Measurements from ENCODE around the gene HSFX4.
"Not testable (repeated sequence)": the region's sequence is repeated elsewhere in the genome, so short reads cannot be mapped to it uniquely, and the experiment has no call there.

Gene HSFX4

GRCh38 chrX:149929400-149929799 lies at the start of gene HSFX4:
Gene HSFX4 (plus strand): TSS chrX:149929573. CDS start chrX:149929645, 72 bp downstream.
- not testable (repeated sequence) for H3K79me2 ChIP-seq (ENCODE audit: insufficient read depth, low read length); H3K27ac ChIP-seq (ENCODE audit: low read length); H3K9me3 ChIP-seq (ENCODE audit: insufficient read depth, low read length, severe bottlenecking); H2AFZ ChIP-seq (ENCODE audit: low read depth, low read length); H3K4me3 ChIP-seq (ENCODE audit: low read depth in 1 of 2, low read length in 2 of 2); H3K4me2 ChIP-seq (ENCODE audit: insufficient read depth, low read length); H3K27me3 ChIP-seq (ENCODE audit: insufficient read depth, low read length, poor library complexity); H4K20me1 ChIP-seq (ENCODE audit: insufficient read depth, low read length); H3K9ac ChIP-seq (ENCODE audit: low read depth, low read length); H3K36me3 ChIP-seq (ENCODE audit: insufficient read depth, low read length); DNase-seq; H3K4me1 ChIP-seq (ENCODE audit: insufficient read depth, low read length); ATAC-seq (ENCODE audit: insufficient read depth, low read depth)

- ATAC-seq (ENCODE audit: insufficient read depth, low read depth) (no peak; the same call in 2 of the 3 replicates), DNase-seq (no peak)
- TF ChIP-seq EZH2 (IDR thresholded peaks at IDR 0.05; ENCODE audit: borderline replicate concordance, low read depth, low read length, severe bottlenecking) (no peak), CTCF (IDR thresholded peaks at IDR 0.05; ENCODE audit: borderline replicate concordance, extremely low read depth, low read length, poor library complexity, severe bottlenecking) (peak; percentile 20)
- H3K4me1 ChIP-seq (ENCODE audit: insufficient read depth, low read length), result no peaks in the 10 kb centered on the region
- no peak within 1 kb of the TSS for H2AFZ ChIP-seq (ENCODE audit: low read depth, low read length)
- H3K4me2 ChIP-seq (ENCODE audit: insufficient read depth, low read length), result no peak within 1 kb of the TSS
- no peaks in the 10 kb centered on the region for H4K20me1 ChIP-seq (ENCODE audit: insufficient read depth, low read length)
- no peak within 1 kb of the TSS for H3K27ac ChIP-seq (ENCODE audit: low read length)
- no peaks in the 10 kb centered on the region for H3K9me3 ChIP-seq (ENCODE audit: insufficient read depth, low read length, severe bottlenecking)
- no peak within 1 kb of the TSS for H3K9ac ChIP-seq (ENCODE audit: low read depth, low read length)
- no peaks in the 10 kb centered on the region for H3K79me2 ChIP-seq (ENCODE audit: insufficient read depth, low read length)
- no peaks in the 10 kb centered on the region for H3K36me3 ChIP-seq (ENCODE audit: insufficient read depth, low read length)
- H3K27me3 ChIP-seq (ENCODE audit: insufficient read depth, low read length, poor library complexity), result no peaks in the 10 kb centered on the region
- no peak within 1 kb of the TSS for H3K4me3 ChIP-seq (ENCODE audit: low read depth in 1 of 2, low read length in 2 of 2)
Measured at GRCh38 chrX:149881081-149881711, 48.2 kb upstream of the HSFX4 start, which contains the start of gene MAGEA8. Gene MAGEA8 (plus strand): TSS chrX:149881183. CDS start chrX:149884273, 3,090 bp downstream.

GRCh38 chrX:149890828-149891227 lies 38.5 kb upstream of the HSFX4 start:
- not testable (repeated sequence) for H3K9me3 ChIP-seq (ENCODE audit: insufficient read depth, low read length, severe bottlenecking); H3K4me1 ChIP-seq (ENCODE audit: insufficient read depth, low read length); H4K20me1 ChIP-seq (ENCODE audit: insufficient read depth, low read length); H3K27ac ChIP-seq (ENCODE audit: low read length); H2AFZ ChIP-seq (ENCODE audit: low read depth, low read length); H3K79me2 ChIP-seq (ENCODE audit: insufficient read depth, low read length); H3K27me3 ChIP-seq (ENCODE audit: insufficient read depth, low read length, poor library complexity); H3K9ac ChIP-seq (ENCODE audit: low read depth, low read length); H3K36me3 ChIP-seq (ENCODE audit: insufficient read depth, low read length); DNase-seq; H3K4me2 ChIP-seq (ENCODE audit: insufficient read depth, low read length); ATAC-seq (ENCODE audit: insufficient read depth, low read depth); H3K4me3 ChIP-seq (ENCODE audit: low read depth in 1 of 2, low read length in 2 of 2)

GRCh38 chrX:149898554-149898953 lies 30.8 kb upstream of the HSFX4 start:
- Histone ChIP-seq H3K27me3 (ENCODE audit: insufficient read depth, low read length, poor library complexity) (no peaks in the 10 kb centered on the region), H2AFZ (ENCODE audit: low read depth, low read length) (no peak overlapping the region), H3K4me2 (ENCODE audit: insufficient read depth, low read length) (no peak overlapping the region), H3K27ac (ENCODE audit: low read length) (no peak overlapping the region), H3K9me3 (ENCODE audit: insufficient read depth, low read length, severe bottlenecking) (no peaks in the 10 kb centered on the region), H3K79me2 (ENCODE audit: insufficient read depth, low read length) (no peaks in the 10 kb centered on the region), H4K20me1 (ENCODE audit: insufficient read depth, low read length) (no peaks in the 10 kb centered on the region), H3K4me3 (ENCODE audit: low read depth in 1 of 2, low read length in 2 of 2) (no peak overlapping the region), H3K36me3 (ENCODE audit: insufficient read depth, low read length) (no peaks in the 10 kb centered on the region), H3K4me1 (ENCODE audit: insufficient read depth, low read length) (no peaks in the 10 kb centered on the region), H3K9ac (ENCODE audit: low read depth, low read length) (no peak overlapping the region)
- DNase-seq (no peak), ATAC-seq (ENCODE audit: insufficient read depth, low read depth) (no peak)
- TF ChIP-seq CTCF (IDR thresholded peaks at IDR 0.05; ENCODE audit: borderline replicate concordance, extremely low read depth, low read length, poor library complexity, severe bottlenecking) (no peak), EZH2 (IDR thresholded peaks at IDR 0.05; ENCODE audit: borderline replicate concordance, low read depth, low read length, severe bottlenecking) (no peak)

Measured in DND-41 (cell line).